MM.1S (cell line): ENCODE measurements around the gene NIPBL.

Experiments used
- DNase-seq: peaks from one replicate; pipeline ENCODE4 v3.0.0-alpha.2; 2015
- H2AFZ ChIP-seq: fragments of 300-600 bp; sonication (generic); 2 replicates; pipeline ENCODE4 v1.6.0; 2016; ENCODE audit warnings: antibody characterized with exemption, low read length
- H3F3A ChIP-seq: fragments of 300-600 bp; sonication (generic); 2 replicates; pipeline ENCODE4 v1.6.1; 2016; ENCODE audit warnings: mild to moderate bottlenecking, antibody characterized with exemption, low read length, moderate library complexity, mixed read lengths; ENCODE audit not compliant: insufficient read depth
- H3K27ac ChIP-seq: fragments of 300-600 bp; sonication (generic); 2 replicates; pipeline ENCODE4 v1.5.1; 2016; ENCODE audit warnings: mild to moderate bottlenecking, low read length
- H3K27me3 ChIP-seq: fragments of 300-600 bp; sonication (generic); replicated peaks from 2 replicates; pipeline ENCODE4 v1.6.0; 2016; ENCODE audit warnings: low read length; ENCODE audit not compliant: insufficient read depth
- H3K36me3 ChIP-seq: fragments of 300-600 bp; sonication (generic); replicated peaks from 2 replicates; pipeline ENCODE4 v1.6.1; 2016; ENCODE audit warnings: mild to moderate bottlenecking, low read length, mixed read lengths; ENCODE audit not compliant: insufficient read depth
- H3K4me1 ChIP-seq: fragments of 300-600 bp; sonication (generic); 2 replicates; pipeline ENCODE4 v1.6.1; 2016; ENCODE audit warnings: low read length, mixed read lengths
- H3K4me2 ChIP-seq: fragments of 300-600 bp; sonication (generic); 2 replicates; pipeline ENCODE4 v1.6.0; 2016; ENCODE audit warnings: low read depth, low read length
- H3K4me3 ChIP-seq: fragments of 300-600 bp; sonication (generic); 2 replicates; pipeline ENCODE4 v1.5.1; 2016; ENCODE audit warnings: low read length, mixed read lengths
- H3K79me2 ChIP-seq: fragments of 300-600 bp; sonication (generic); 2 replicates; pipeline ENCODE4 v1.6.1; 2016; ENCODE audit warnings: mixed run types, low read length, mixed read lengths
- H3K9ac ChIP-seq: fragments of 300-600 bp; sonication (generic); 2 replicates; pipeline ENCODE4 v1.6.1; 2016; ENCODE audit warnings: low read length, mixed read lengths
- H3K9me2 ChIP-seq: fragments of 300-600 bp; sonication (generic); replicated peaks from 2 replicates; pipeline ENCODE4 v1.6.1; 2016; ENCODE audit warnings: mild to moderate bottlenecking, low read length, mixed read lengths; ENCODE audit not compliant: insufficient read depth
- H3K9me3 ChIP-seq: fragments of 300-600 bp; sonication (generic); replicated peaks from 2 replicates; pipeline ENCODE4 v1.6.1; 2016; ENCODE audit warnings: mild to moderate bottlenecking, low read length, mixed read lengths; ENCODE audit not compliant: insufficient read depth
- H4K20me1 ChIP-seq: fragments of 300-600 bp; sonication (generic); 2 replicates; pipeline ENCODE4 v1.6.1; 2016; ENCODE audit warnings: mild to moderate bottlenecking, low read length, moderate library complexity, mixed read lengths; ENCODE audit not compliant: insufficient read depth
- EZH2 ChIP-seq: fragments of 300-600 bp; sonication (generic); optimal IDR thresholded peaks from 2 replicates; pipeline ENCODE3; 2017; ENCODE audit warnings: low read depth, mild to moderate bottlenecking, antibody characterized with exemption, low read length, mixed read lengths
- EZH2phosphoT487 ChIP-seq: fragments of 300-600 bp; sonication (generic); IDR thresholded peaks from 2 replicates; pipeline ENCODE4 v1.6.1; 2018; ENCODE audit warnings: antibody characterized with exemption, low read length
- TF ChIP-seq, protein P1 (sequence below): fragments of 300-600 bp; sonication (generic); IDR thresholded peaks from 2 replicates; pipeline ENCODE4 v1.5.1; 2016; ENCODE audit warnings: antibody characterized with exemption, low read length, mixed read lengths

The NIPBL gene

DNA sequence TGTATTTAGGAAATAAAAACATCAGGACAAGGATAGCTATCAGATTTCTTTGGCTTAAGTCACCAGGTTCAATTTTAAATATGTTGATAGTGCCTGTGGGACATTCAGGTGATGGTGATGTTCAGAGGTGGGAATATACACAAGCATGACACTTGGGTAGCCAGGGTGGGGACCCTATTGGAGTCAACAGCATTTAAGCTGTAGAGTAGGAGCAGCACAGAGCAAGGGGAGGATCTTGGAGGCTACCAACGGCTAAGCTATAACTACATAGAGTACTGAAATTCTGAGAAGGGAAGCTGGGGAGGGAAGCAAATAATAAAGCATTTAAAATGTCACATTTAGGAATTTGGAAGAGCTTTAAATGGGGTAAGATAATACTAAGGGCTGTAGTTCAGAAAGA is 194.9 kb downstream of the NIPBL start:
- no peak overlapping the region for H3K9ac ChIP-seq
- H3K27me3 ChIP-seq: no peaks in the 10 kb centered on the region
- H3K4me1 ChIP-seq: no peaks in the 10 kb centered on the region
- no peak for DNase-seq
- no peaks in the 10 kb centered on the region for H3F3A ChIP-seq
- H2AFZ ChIP-seq: no peak overlapping the region
- H3K79me2 ChIP-seq: no peaks in the 10 kb centered on the region
- H3K4me2 ChIP-seq: no peak overlapping the region
- no peaks in the 10 kb centered on the region for H3K9me2 ChIP-seq
- no peak overlapping the region for H3K4me3 ChIP-seq
- H3K9me3 ChIP-seq: no peaks in the 10 kb centered on the region
- no peak for TF ChIP-seq EZH2
- TF ChIP-seq, protein P1, sequence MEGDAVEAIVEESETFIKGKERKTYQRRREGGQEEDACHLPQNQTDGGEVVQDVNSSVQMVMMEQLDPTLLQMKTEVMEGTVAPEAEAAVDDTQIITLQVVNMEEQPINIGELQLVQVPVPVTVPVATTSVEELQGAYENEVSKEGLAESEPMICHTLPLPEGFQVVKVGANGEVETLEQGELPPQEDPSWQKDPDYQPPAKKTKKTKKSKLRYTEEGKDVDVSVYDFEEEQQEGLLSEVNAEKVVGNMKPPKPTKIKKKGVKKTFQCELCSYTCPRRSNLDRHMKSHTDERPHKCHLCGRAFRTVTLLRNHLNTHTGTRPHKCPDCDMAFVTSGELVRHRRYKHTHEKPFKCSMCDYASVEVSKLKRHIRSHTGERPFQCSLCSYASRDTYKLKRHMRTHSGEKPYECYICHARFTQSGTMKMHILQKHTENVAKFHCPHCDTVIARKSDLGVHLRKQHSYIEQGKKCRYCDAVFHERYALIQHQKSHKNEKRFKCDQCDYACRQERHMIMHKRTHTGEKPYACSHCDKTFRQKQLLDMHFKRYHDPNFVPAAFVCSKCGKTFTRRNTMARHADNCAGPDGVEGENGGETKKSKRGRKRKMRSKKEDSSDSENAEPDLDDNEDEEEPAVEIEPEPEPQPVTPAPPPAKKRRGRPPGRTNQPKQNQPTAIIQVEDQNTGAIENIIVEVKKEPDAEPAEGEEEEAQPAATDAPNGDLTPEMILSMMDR: no peak
- TF ChIP-seq EZH2phosphoT487: no peak
- no peaks in the 10 kb centered on the region for H3K36me3 ChIP-seq
- no peaks in the 10 kb centered on the region for H4K20me1 ChIP-seq
- no peak overlapping the region for H3K27ac ChIP-seq

DNA sequence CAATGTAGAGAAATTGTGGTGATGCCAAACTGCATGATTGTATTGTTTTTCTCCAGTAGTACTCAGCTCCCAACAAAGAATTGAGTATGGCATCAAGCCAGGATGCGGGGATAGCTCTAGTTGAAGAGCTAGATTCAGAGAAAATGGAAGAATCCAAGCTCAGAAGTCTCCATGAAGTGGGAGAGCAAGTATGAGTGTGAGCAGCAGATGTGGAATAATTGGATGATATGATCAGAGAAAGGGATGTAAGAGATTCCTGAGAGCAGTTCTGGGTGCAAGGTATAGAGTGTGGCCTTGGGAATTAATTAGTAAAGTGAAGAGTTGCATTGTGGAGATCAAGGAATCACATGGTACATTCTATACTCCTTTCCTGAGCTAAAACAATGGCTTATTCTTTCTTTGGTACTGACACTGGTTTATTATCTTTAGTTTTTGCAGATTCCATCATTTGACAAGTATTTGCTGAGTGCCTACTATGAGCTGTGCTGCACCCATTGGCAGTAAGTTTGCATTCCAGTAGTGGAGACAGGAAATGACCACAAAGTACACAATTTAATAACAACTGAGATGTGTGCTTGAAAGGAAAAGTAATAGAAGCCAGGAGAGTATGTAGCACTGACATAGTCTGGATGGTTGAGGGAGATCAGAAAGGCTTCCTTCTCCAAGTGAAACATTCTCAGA is 195.5 kb downstream of the NIPBL start:
- H3K27me3 ChIP-seq: no peaks in the 10 kb centered on the region
- no peak overlapping the region for H3K4me3 ChIP-seq
- H3K9me2 ChIP-seq: no peaks in the 10 kb centered on the region
- no peak overlapping the region for H2AFZ ChIP-seq
- no peaks in the 10 kb centered on the region for H4K20me1 ChIP-seq
- DNase-seq: no peak
- H3K9ac ChIP-seq: no peak overlapping the region
- TF ChIP-seq EZH2phosphoT487 (no peak), EZH2 (no peak)
- TF ChIP-seq, protein P1: no peak
- no peaks in the 10 kb centered on the region for H3F3A ChIP-seq
- H3K4me1 ChIP-seq: no peaks in the 10 kb centered on the region
- H3K79me2 ChIP-seq: no peaks in the 10 kb centered on the region
- H3K27ac ChIP-seq: no peak overlapping the region
- no peaks in the 10 kb centered on the region for H3K36me3 ChIP-seq
- H3K4me2 ChIP-seq: no peak overlapping the region
- no peaks in the 10 kb centered on the region for H3K9me3 ChIP-seq

DNA sequence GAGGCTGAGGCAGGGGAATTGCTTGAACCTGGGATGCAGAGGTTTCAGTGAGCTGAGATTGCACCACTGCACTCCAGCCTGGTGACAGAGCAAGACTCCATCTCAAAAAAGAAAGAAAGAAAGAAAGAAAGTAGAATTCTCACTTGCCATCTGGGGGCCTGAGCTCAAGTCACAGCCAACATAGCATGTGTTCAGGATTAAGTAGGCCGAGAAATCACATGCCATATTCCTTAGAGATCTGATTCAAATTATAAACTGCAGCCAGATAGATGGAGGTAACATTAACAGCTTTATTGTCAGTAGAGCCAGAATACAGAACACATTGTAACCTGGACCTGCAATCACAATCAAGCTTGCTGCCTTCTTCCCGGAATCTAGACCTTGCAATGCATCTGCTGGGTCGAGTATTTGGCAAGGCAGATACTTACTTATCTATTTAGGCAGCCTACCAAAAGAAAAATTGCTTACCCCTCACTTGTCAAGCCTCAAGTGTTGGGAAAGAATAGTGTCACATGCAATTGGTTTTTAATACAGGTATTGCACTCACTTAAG is 198.9 kb downstream of the NIPBL start:
- H3K4me1 ChIP-seq: no peaks in the 10 kb centered on the region
- no peak overlapping the region for H3K27ac ChIP-seq
- no peaks in the 10 kb centered on the region for H3F3A ChIP-seq
- no peak for DNase-seq
- H3K36me3 ChIP-seq: no peaks in the 10 kb centered on the region
- TF ChIP-seq EZH2phosphoT487 (no peak), EZH2 (no peak)
- TF ChIP-seq, protein P1: no peak
- no peaks in the 10 kb centered on the region for H3K27me3 ChIP-seq
- no peaks in the 10 kb centered on the region for H3K9me3 ChIP-seq
- no peak overlapping the region for H2AFZ ChIP-seq
- H3K4me2 ChIP-seq: no peak overlapping the region
- no peaks in the 10 kb centered on the region for H3K9me2 ChIP-seq
- no peak overlapping the region for H3K9ac ChIP-seq
- no peaks in the 10 kb centered on the region for H3K79me2 ChIP-seq
- H3K4me3 ChIP-seq: no peak overlapping the region
- no peaks in the 10 kb centered on the region for H4K20me1 ChIP-seq
